HL-60 (cell line): Measurements from ENCODE around the gene LVRN.

ENCODE experiments used
- DNase-seq, 2 experiments: peaks; one replicate each; pipeline ENCODE4 v3.0.0-alpha.2; 2010 to 2020; ENCODE audit warnings: low read depth in 1 of 2, low spot score in 1 of 2
- H3K27ac ChIP-seq: fragments of 250-450 bp; sonication (Bioruptor Pico); replicated peaks from 2 replicates; pipeline ENCODE4 v1.5.1; 2020; ENCODE audit warnings: mild to moderate bottlenecking, moderate library complexity
- H3K27me3 ChIP-seq: fragments of 250-450 bp; sonication (Bioruptor Pico); 2 replicates; pipeline ENCODE4 v1.5.1; 2021; ENCODE audit warnings: mild to moderate bottlenecking, moderate library complexity; ENCODE audit not compliant: insufficient read depth, poor library complexity, severe bottlenecking
- H3K4me3 ChIP-seq: replicated peaks from 2 replicates; pipeline ENCODE4 v1.5.1; 2011; ENCODE audit warnings: mild to moderate bottlenecking, control low read depth, low read length; ENCODE audit not compliant: insufficient read depth
- CTCF ChIP-seq: IDR thresholded peaks from one replicate; pipeline ENCODE4 v1.5.1; 2011; ENCODE audit warnings: low read length, control low read depth, inconsistent platforms; ENCODE audit not compliant: insufficient read depth
- GABPA ChIP-seq: IDR thresholded peaks from 2 replicates; pipeline ENCODE4 v1.6.1; 2012; ENCODE audit warnings: low read depth
- POLR2AphosphoS5 ChIP-seq: IDR thresholded peaks from 2 replicates; pipeline ENCODE4 v1.6.1; 2012; ENCODE audit warnings: low read depth
- SPI1 ChIP-seq: IDR thresholded peaks from 2 replicates; pipeline ENCODE4 v1.6.1; 2012; ENCODE audit warnings: low read depth, mild to moderate bottlenecking, borderline replicate concordance
- TF ChIP-seq, protein P1 (sequence below): IDR thresholded peaks from 2 replicates; pipeline ENCODE4 v1.6.1; 2012; ENCODE audit warnings: low read depth; ENCODE audit not compliant: insufficient replicate concordance

The LVRN gene

DNA sequence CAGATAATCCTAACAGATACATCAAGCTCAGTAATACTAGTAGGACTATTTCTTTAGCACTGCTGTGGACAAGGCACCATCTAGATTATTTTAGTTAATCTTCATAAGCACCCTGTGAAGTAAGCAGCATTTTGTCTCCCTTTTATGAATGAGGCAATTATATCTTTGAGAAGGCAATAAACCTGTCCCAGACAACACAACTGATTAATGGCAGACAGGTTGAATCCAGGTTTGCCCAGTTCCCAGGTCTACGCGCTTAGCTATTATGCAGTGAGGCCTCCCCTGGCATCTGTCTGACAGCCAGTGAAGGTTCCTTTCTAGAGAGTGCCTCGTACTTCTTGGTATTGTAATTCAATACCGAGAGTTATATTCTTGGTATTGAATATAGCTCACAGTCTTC, 9.7 kb upstream of the LVRN start:
- TF ChIP-seq POLR2AphosphoS5 (no peak), SPI1 (no peak), CTCF (no peak), GABPA (no peak)
- TF ChIP-seq, protein P1, sequence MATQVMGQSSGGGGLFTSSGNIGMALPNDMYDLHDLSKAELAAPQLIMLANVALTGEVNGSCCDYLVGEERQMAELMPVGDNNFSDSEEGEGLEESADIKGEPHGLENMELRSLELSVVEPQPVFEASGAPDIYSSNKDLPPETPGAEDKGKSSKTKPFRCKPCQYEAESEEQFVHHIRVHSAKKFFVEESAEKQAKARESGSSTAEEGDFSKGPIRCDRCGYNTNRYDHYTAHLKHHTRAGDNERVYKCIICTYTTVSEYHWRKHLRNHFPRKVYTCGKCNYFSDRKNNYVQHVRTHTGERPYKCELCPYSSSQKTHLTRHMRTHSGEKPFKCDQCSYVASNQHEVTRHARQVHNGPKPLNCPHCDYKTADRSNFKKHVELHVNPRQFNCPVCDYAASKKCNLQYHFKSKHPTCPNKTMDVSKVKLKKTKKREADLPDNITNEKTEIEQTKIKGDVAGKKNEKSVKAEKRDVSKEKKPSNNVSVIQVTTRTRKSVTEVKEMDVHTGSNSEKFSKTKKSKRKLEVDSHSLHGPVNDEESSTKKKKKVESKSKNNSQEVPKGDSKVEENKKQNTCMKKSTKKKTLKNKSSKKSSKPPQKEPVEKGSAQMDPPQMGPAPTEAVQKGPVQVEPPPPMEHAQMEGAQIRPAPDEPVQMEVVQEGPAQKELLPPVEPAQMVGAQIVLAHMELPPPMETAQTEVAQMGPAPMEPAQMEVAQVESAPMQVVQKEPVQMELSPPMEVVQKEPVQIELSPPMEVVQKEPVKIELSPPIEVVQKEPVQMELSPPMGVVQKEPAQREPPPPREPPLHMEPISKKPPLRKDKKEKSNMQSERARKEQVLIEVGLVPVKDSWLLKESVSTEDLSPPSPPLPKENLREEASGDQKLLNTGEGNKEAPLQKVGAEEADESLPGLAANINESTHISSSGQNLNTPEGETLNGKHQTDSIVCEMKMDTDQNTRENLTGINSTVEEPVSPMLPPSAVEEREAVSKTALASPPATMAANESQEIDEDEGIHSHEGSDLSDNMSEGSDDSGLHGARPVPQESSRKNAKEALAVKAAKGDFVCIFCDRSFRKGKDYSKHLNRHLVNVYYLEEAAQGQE = no peak
- Histone ChIP-seq H3K27me3 (no peaks in the 10 kb centered on the region), H3K4me3 (no peak overlapping the region), H3K27ac (no peak overlapping the region)
- no peak for DNase-seq

DNA sequence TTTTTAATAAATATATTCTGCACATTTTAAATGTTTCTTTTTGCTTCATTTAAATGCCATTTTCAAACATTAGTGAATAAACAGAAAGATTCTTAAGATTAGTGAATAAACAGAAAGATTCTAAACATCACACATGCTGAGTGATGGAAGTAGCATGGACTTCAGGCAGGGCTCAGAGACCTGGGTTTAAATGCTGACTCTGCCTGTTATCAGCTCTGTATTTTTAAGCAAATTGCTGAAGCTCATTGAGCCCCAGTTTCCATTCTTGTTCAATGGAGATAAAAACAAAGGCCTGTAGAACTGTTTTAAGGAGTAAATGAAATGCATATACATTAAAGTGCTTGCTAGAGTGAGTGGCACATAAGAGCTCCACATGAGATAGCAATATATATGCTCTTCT, 8.1 kb upstream of the LVRN start:
- DNase-seq = no peak
- no peak overlapping the region for H3K27ac ChIP-seq
- no peak for TF ChIP-seq POLR2AphosphoS5
- TF ChIP-seq CTCF = no peak
- no peak for TF ChIP-seq SPI1
- TF ChIP-seq, protein P1 = no peak
- no peak for TF ChIP-seq GABPA
- no peak overlapping the region for H3K4me3 ChIP-seq
- no peaks in the 10 kb centered on the region for H3K27me3 ChIP-seq

DNA sequence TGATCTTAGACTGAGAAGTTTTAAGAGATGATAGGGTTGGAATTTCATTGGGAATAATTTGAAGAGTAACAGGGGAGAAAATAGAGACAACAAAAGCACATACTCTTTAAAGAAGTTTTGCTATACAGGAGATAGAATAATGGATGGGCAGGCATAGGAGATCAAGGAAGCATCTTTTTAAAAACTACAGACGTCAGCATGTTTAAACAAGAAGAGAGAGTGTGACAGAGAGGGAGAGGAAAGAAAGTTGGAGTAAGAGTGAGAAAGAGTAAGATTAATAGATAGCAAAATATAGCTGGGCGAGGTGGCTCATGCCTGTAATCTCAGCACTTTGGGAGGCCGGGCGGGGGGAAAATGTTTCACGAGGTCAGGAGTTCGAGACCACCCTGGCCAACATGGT, 5.3 kb upstream of the LVRN start:
- TF ChIP-seq POLR2AphosphoS5 (no peak), SPI1 (no peak), CTCF (no peak), GABPA (no peak)
- TF ChIP-seq, protein P1 = no peak
- peaks cover under 1% of the 10 kb centered on the region for H3K27me3 ChIP-seq
- DNase-seq = no peak
- no peak overlapping the region for H3K27ac ChIP-seq
- H3K4me3 ChIP-seq = no peak overlapping the region
